ENCODE results near the gene ADARB2. TPM values are rescaled to one million over a fixed set of nuclear protein-coding genes. Genes with fewer than 3 reads are reported as not detected.
"Not testable (repeated sequence)": the region's sequence is repeated elsewhere in the genome, so short reads cannot be mapped to it uniquely, and the experiment has no call there.

ADARB2 gene
- total RNA-seq, 1 donor from 2014 or later = not detected

DNA sequence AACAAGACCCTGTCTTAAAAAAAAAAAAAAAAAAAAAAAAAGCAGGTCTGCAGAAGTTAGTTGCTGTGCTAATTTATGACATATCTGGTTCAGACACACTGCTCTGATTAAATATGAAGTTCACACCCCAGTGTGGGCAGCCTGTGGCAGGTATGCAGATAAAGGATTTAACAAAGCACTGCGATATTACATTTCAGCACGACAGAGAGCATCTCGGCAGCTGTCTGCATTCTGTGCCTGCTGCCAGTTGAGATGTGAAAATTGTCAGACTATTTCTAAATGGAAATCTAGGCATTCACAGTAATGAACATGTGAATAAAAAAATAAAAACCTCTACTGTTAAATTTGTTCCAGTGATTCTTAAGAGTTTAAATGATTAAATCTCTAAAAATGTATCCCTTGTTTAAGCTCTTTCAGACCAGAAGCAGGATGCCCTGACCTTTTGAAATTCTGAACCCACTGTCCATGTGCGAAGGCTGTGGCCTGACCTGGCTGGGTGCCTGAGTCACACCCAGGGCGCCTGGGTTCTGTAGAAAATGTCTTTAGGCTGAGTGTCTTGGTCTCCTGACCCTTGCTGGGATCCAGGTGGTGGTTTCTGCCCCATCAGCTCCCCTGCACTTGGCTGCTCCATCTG, 408.2 kb downstream of the ADARB2 start:
- DNase-seq (no peak), ATAC-seq (ENCODE audit: poor library complexity) (no peak)
- intact Hi-C loops (cut with DNase I) = no loop called here

GRCh38 chr10:1328161-1328823, 409.0 kb downstream of the ADARB2 start:
- intact Hi-C loops (cut with DNase I) = no loop called here
- ATAC-seq (ENCODE audit: poor library complexity) (no peak), DNase-seq (no peak)

DNA sequence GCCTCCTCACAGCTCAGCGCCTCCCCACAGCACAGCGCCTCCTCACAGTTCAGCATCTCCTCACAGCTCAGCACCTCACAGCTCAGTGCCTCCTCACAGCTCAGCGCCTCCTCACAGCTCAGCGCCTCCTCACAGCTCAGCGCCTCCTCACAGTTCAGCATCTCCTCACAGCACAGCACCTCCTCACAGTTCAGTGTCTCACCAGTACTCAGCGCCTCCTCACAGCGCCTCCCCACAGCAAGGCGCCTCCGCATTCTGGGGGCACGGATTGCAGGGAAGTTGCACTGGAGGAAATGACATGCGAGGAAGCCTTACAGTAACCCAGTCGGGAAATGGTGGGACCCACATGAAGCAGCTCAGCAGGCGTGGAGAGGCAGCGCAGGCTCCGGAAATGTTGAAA, 409.6 kb downstream of the ADARB2 start:
- intact Hi-C loops (cut with DNase I) = no loop called here
- ATAC-seq (ENCODE audit: poor library complexity) (no peak), DNase-seq (no peak)

DNA sequence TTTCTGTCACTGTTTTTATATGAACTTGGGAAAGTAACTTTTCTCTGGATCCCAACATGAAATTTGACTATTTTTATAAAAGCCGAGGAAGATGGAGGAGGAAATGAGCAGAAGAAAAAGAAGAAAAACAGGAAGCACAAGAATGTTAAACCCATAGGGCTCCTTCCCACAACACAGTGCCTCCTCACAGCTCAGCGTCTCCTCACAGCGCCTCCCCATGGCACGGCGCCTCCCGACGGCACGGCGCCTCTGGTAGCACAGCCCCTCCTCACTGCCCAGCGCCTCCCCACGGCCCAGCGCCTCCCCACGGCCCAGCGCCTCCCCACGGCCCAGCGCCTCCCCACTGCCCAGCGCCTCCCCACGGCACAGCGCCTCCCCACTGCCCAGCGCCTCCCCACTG, 410.8 kb downstream of the ADARB2 start:
- intact Hi-C loops (cut with DNase I); DNase-seq; ATAC-seq (ENCODE audit: poor library complexity): not testable (repeated sequence)

- ATAC-seq (ENCODE audit: poor library complexity) (no peak), DNase-seq (no peak)
- intact Hi-C loops (cut with DNase I) = no loop called here
Observed at GRCh38 chr10:1324903-1325302, 412.4 kb downstream of the ADARB2 start.

GRCh38 chr10:1323951-1324350, 413.4 kb downstream of the ADARB2 start:
- DNase-seq (no peak), ATAC-seq (ENCODE audit: poor library complexity) (no peak)
- intact Hi-C loops (cut with DNase I) = no loop called here

DNA sequence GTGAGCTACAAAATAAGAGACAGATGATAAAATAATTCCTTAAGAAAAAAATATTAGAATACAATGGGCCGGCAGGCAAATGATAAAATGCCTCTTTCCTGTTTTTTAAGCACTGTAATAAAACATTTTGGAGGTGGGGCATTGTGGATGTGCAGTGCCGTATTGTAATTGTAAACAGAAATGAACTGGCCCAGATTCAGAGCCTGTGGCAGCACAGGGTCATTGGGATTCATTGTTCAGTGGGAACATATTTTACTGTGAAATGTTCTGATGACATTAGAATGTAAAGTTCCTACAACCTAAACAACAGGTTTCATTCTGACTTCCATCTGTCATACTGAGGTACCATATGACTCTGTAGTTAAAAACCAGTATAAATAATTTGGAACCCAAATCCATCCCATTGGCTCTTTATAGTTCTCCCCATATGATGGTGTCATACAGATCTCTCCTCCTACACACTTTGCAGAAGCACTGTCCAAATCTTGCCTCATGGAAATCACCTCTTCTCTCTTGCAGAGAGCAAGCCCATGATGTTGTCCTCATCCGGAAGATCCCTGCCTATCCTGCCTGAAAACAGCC, 416.5 kb downstream of the ADARB2 start:
- intact Hi-C loops (cut with DNase I) = no loop called here
- DNase-seq (no peak), ATAC-seq (ENCODE audit: poor library complexity) (no peak)

GRCh38 chr10:1316809-1317143, 420.5 kb downstream of the ADARB2 start:
- no peak for DNase-seq
- no peak for ATAC-seq (ENCODE audit: poor library complexity)
- intact Hi-C loops (cut with DNase I) = no loop called here

GRCh38 chr10:1316121-1316808, 421.1 kb downstream of the ADARB2 start:
- ATAC-seq (ENCODE audit: poor library complexity) (no peak), DNase-seq (no peak)
- intact Hi-C loops (cut with DNase I) = no loop called here

- intact Hi-C loops (cut with DNase I) = no loop called here
- DNase-seq (no peak), ATAC-seq (ENCODE audit: poor library complexity) (no peak)
Observed at GRCh38 chr10:1315178-1315577, 422.1 kb downstream of the ADARB2 start.

DNA sequence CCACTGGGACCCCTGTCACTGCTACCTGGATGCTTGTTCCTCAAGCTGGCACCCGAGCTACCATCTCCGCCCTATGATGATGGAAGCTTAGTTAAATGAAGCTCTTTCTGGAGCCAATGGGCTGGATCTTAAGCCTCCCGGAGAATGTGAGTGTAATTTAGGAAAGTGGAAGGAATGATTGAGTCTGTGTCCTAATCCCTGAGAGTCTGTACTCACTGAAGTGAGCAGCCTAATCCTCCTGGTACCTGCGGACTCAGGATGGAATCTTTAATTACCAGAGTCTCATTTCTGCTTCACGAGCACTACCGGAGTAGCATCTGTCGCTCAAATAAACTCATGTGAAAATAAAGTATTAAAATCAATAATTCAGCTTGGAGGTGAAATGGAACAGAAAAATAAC, 425.6 kb downstream of the ADARB2 start:
- DNase-seq = no peak
- intact Hi-C loops (cut with DNase I) = no loop called here
- ATAC-seq (ENCODE audit: poor library complexity) = no peak

DNA sequence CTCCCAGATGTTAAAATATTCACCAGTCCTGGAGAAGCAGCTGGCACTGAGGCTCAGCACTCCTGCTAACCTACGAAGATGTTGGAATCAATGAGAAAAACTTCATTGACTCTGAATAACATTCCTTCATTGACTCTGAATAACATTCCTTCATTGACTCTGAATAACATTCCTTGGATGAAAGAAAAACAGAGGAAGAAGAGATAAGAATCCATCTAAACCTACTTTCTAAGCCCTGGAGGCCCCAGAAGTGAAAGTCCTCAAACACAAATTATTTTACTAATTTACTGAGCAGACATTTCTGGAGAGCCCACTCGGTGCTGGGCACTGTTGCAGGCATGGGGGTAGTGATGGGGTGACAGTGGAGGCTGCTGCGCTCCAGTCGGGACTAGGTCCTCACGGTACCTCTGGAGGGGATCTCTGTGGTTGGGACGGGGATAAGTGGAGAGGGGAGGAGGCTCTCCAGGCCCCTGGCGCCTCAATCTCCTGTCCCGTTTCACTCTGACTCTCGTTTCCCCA, 427.0 kb downstream of the ADARB2 start:
- intact Hi-C loops (cut with DNase I) = no loop called here
- DNase-seq = no peak
- no peak for ATAC-seq (ENCODE audit: poor library complexity)

- intact Hi-C loops (cut with DNase I) = no loop called here
- no peak for ATAC-seq (ENCODE audit: poor library complexity)
- DNase-seq = no peak
Observed at GRCh38 chr10:1309617-1310270, 427.6 kb downstream of the ADARB2 start.

DNA sequence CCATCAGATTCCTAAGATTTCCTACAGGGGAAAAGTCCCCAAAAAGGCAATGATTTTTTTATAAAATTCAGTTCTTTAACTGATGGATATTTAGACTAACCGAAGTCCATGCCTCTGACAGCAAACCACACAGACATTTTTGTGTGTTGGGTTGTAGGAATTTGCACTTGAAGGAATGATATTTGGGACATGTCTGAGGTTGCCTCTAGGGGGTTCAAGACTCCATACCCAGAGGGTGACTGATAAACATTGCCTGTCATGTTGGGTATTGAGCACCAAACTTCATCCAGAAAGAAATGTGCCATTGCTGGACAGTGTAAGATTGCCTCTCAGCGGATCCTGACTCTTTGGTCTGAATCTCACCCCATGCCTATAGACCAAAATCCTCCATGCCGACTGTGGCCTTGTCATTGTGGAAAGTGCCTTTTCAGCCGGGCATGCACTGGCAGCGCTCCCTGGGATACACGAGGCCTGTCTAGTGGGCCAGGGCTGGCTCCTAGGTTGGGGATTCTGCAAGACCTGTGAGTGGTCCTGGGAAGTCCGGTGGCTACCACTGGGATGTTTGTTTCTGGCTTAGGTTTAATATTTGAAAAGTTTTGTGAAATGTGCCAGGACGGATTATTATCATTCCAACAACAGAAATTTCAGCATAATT, 428.2 kb downstream of the ADARB2 start:
- intact Hi-C loops (cut with DNase I) = no loop called here
- ATAC-seq (ENCODE audit: poor library complexity) (no peak), DNase-seq (no peak)

- intact Hi-C loops (cut with DNase I) = no loop called here
- ATAC-seq (ENCODE audit: poor library complexity) = no peak
- no peak for DNase-seq
Observed at GRCh38 chr10:1308173-1308961, 429.0 kb downstream of the ADARB2 start.

- intact Hi-C loops (cut with DNase I) = no loop called here
- DNase-seq = no peak
Observed at GRCh38 chr10:1301143-1301542, 436.2 kb downstream of the ADARB2 start.

GRCh38 chr10:1300218-1300617, 437.1 kb downstream of the ADARB2 start:
- no peak for DNase-seq
- intact Hi-C loops (cut with DNase I) = no loop called here
- ATAC-seq (ENCODE audit: poor library complexity) = no peak

More at GRCh38 chr10:1301143-1301542, 436.2 kb downstream of the ADARB2 start:
- ATAC-seq (ENCODE audit: poor library complexity) = no peak
